Fibroblast of skin of right quadriceps (primary cell): ENCODE data around the gene ANKS1A.
"Not testable (repeated sequence)": the region's sequence is repeated elsewhere in the genome, so short reads cannot be mapped to it uniquely, and the experiment has no call there.

Source experiments
- DNase-seq: peaks from one replicate; pipeline ENCODE4 v3.0.0-alpha.2; 2013

Gene ANKS1A

GRCh38 chr6:34964564-34964963, 75.5 kb downstream of the ANKS1A start:
- peak; percentile 62 for DNase-seq

DNA sequence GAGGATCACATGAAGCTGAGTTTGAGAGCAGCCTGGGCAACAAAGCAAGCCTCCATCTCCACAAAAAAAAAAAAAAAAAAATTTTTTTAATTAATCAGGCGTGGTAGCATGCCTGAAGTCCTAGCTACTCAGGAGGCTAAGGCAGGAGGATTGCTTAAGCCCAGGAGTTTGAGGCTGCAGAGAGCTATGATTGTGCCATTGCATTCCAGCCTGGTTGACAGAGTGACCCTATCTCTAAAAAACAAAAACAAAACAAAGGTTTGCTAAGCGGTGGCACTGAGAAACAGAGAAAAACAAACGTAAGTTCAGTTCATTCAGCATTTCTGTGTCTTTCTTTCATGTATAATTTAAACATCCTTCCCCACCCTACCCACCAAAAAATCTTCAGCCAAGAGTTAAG, 78.4 kb downstream of the ANKS1A start:
- no peak for DNase-seq

DNA sequence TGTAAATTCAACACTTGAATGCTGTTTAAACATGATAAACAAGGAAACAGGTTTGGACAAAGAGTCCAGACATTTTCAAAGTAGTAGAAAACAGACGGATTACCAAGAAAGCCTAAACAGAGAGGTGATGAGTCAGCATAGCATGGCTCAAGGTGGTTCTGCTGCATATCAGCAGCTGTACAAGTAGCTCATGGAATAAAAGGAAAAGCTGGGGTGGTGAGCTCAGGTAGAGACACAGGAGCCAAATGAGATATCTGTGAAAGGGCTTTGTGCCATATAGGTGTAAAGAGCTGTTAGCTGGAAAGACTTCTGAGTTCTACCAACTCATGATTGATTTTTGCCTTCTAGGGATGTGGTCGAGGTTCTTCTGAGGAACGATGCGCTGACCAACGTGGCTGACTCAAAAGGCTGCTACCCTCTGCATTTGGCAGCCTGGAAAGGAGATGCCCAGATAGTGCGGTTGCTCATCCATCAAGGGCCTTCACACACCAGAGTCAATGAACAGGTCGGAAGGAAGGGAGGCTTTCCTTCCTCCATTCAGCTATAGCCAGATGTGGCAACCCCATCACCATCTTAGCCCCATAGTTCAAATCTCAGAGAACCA, 80.7 kb downstream of the ANKS1A start:
- no peak for DNase-seq

GRCh38 chr6:34970488-34970887, 81.4 kb downstream of the ANKS1A start:
- peak; percentile 50 for DNase-seq

DNA sequence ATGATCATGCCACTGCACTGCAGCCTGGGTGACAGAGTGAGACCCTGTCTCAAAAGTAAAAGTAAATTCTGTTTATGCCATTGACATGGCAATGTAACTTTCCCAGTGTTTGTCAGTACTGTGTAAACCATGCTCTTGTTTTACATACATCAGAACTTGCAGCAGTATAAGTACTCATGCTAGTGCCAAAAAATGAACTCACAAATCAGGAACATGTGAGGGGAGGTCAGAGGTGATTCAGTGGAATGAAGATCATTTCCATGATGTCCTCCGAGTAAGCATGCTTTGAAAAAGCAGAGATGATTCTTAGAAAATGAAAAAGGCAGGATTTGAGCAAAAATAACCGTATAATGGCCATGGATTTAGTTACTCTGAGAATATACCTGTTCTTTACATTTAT, 81.9 kb downstream of the ANKS1A start:
- peak; percentile 82 for DNase-seq

DNA sequence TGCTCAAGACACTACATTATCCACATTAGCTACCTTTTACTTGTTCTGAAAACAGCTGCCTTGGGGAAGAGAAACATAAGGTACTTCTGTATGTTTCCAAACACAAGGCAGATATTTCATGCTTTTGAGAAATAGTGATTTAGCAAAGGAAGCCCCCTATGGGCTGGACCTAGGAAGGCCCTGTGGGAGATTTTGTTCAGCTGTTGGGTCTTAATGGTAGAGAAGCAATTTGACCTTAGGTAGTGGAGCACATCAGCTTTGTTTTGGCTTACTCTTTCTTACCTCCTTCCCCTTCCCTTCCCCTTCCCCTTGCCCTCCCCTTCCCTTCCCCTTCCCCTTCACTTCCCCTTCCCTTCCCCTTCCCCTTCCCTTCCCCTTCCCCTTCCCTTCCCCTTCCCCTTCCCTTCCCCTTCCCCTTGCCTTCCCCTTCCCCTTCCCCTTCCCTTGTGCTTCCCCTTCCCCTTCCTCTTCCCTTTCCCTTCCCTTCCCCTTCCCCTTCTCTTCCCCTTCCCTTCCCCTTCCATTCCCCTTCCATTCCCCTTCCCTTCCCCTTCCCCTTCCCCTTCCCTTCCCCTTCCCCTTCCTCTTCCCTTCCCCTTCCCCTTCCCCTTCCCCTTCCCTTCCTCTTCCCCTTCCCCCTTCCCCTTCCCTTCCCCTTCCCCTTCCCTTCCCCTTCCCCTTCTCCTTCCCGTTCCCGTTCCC, 84.6 kb downstream of the ANKS1A start:
- no peak for DNase-seq

GRCh38 chr6:34974249-34974642, 85.2 kb downstream of the ANKS1A start:
- no peak for DNase-seq

DNA sequence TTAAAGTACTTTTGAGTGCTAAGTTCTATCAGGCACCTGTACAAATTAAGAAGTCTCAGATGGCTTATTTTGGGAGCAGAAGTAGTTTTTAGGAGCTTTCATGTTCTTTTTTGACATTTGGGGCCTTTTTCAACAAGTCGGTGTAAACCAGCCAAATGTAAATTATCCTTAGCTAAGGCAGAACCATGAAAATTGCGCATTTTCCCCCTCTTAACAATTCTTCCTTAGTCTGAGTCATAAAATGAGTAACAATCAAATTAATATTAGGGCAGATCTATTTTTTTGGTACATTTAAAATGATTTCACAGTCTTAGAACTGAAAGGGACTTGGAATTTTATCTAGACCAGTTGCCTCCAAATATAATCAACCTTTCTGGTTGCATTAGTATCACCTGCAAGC, 87.2 kb downstream of the ANKS1A start:
- DNase-seq: no peak

- DNase-seq: no peak
Measured at GRCh38 chr6:34979218-34979617, 90.2 kb downstream of the ANKS1A start.

DNA sequence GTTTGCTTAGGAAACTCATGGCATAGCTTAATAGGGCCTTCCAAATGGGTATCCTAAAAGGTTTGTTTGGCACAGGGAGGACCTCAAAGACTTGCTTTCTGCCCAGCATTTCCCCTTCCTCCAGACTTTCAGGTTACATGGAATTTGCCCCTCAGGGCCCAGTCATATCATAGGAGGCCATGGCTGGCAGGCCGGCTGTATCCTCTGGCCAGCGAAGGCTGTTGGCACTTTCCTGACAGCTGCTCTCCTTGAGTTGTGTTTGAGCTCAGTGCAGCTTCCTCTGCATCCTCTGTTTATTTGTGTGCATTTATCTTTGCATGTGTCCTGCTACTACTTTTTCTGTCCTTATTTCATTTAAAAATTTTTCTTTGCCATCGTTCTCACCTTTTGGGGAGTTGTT, 90.9 kb downstream of the ANKS1A start:
- DNase-seq: no peak

GRCh38 chr6:34981366-34981765, 92.3 kb downstream of the ANKS1A start:
- no peak for DNase-seq

GRCh38 chr6:34981951-34982350, 92.9 kb downstream of the ANKS1A start:
- DNase-seq: peak; percentile 55

GRCh38 chr6:34982424-34982852, 93.4 kb downstream of the ANKS1A start:
- peak; percentile 34 for DNase-seq

- DNase-seq: no peak
Measured at GRCh38 chr6:34984416-34984815, 95.4 kb downstream of the ANKS1A start.

DNA sequence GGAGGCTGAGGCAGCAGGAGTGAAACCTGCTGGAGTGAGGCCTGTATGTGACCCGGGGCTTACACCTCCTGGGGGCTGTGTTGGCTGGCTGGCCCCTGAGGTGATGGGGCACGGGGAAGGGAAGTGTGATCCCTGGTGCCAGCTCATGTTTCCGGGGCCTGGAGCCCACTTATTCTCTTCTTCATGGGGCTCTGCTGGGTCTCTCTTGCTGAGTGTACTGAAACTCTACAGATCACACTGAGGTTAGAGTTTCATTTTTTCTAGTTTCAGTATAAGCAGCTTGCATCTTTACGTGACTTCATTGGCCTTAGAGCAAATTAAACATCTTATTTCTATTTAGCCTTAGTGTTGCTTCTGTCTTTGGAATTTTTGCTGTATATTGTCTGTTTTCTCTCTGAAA, 96.2 kb downstream of the ANKS1A start:
- DNase-seq: no peak

DNA sequence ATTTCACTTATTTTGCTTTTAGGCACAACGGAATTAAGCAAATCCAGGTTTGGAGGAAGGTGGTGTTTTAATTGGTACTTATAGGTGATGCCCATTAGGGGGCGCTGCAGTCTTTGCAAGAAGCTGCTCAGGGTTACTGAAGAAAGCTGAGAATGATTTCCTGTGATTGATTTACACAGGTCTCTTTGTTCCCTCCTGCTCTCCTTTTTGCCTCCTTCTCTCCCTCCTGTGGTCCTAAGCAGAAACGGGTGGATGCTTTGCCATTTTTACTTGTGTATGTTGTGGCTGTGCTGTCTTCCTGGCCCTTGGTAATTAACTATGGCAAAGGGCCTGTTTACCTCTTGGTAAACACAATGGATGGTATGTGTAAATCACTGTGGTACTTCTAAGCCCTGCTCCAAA, 97.8 kb downstream of the ANKS1A start:
- DNase-seq: peak; percentile 77

GRCh38 chr6:34987506-34987905, 98.5 kb downstream of the ANKS1A start:
- no peak for DNase-seq

DNA sequence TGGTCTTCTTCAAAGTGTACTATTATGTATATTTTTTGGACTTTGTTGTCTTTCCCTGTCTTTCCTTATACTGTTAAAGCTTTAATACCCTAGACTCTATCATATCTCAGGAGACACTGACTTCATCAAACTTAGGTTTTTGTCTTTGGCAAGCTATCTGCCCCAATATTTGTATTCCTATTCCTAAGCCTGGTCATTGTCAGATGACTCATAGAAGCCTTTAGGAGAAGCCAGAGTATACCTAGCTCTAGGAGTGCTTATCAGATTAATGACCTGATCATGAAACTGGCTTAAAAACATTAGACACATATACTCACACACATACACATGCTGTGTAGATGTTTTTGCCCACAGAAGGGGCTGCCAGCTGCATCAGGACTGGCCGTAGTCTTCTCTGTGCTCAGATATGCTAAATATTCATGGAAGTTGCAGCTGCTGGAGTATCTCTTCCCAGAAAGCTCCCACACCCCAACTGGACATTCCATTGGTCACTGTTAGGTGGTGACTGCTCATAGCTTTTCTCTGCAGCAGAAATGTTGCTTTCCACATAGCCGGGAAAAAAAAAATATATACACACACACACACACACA, 102.0 kb downstream of the ANKS1A start:
- DNase-seq: peak; percentile 4

- no peak for DNase-seq
Measured at GRCh38 chr6:34992376-34992775, 103.3 kb downstream of the ANKS1A start.

- no peak for DNase-seq
Measured at GRCh38 chr6:34993213-34993612, 104.2 kb downstream of the ANKS1A start.

GRCh38 chr6:34994693-34995092, 105.6 kb downstream of the ANKS1A start:
- DNase-seq: no peak

GRCh38 chr6:34998417-34998816, 109.4 kb downstream of the ANKS1A start:
- DNase-seq: not testable (repeated sequence)

DNA sequence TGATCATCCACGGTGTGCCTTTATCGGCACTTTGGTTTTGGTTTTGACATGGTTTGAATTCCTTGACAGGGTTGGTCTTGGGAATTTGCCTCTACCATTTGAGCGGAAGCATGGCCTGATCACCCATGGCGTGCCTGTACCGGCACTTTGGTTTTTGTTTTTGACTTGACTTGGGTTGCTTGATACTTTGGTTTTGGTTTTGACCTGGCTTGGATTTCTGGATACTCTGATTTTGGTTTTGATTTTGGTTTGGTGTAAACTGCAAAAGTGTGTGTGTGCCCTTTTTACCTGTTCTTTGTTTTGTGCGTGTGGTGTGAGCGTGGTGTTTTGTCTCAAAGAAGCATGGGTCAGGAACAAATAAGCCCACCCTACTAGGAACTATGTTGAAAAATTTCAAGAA, 110.1 kb downstream of the ANKS1A start:
- not testable (repeated sequence) for DNase-seq

DNA sequence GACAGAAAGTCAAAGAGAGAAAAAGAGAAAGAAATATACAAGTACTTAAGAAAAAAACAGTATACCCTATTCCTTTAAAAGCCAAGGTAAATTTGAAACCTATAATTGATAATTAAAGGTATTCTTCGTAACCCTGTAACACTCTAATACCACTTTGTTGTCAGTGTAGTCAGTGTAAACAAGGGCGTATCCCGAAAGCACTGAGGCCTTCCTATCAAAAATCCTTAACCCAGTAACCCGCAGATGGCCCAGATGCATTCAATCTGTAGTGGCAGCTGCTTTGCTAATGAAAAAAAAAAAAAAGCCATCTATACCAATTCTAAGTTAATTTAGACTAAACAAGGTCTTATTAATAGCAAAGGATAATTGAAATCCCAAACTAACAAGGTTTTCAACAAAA, 110.9 kb downstream of the ANKS1A start:
- DNase-seq: not testable (repeated sequence)
